ENCODE results near the gene BRME1.

GRCh38 chr19:13909430-13909829 lies 3.5 kb upstream of the BRME1 start:
- no peak for TF ChIP-seq CTCF (IDR thresholded peaks at IDR 0.05; ENCODE audit: low read depth, low read length, poor library complexity, severe bottlenecking)
- no peak for TF ChIP-seq EZH2phosphoT487 (IDR thresholded peaks at IDR 0.05; ENCODE audit: borderline replicate concordance, low read length)

Measured in DOHH2 (cell line).